WTC11 (cell line): Measurements from ENCODE around the gene ADNP2. TPM values are rescaled to one million over a fixed set of nuclear protein-coding genes. Genes with fewer than 3 reads are reported as not detected.

Experiments used
- ATAC-seq: fragments of 200-7000 bp; cut with Tn5 transposase; 2 replicates; pipeline ENCODE4 v1.10.0; 2021; ENCODE audit warnings: mild to moderate bottlenecking, moderate library complexity
- CTCF ChIA-PET: fragments of 300-600 bp; sonication (Branson Sonifier 250); formaldehyde crosslinking; loops from one replicate; lab custom pipeline; 2021; ENCODE audit warnings: antibody characterized with exemption; lab: Charles Lee
- POLR2A ChIA-PET: fragments of 350-600 bp; sonication (Branson Sonifier 250); formaldehyde crosslinking; loops from one replicate; lab custom pipeline; 2021; ENCODE audit warnings: antibody characterized with exemption; lab: Charles Lee
- DNase-seq: peaks from one replicate; pipeline ENCODE4 v3.0.0; 2021; ENCODE audit warnings: low spot score
- H3K27ac Mint-ChIP-seq: 2 replicates; pipeline ENCODE4 v1.8.0; 2021; ENCODE audit warnings: mixed read lengths
- H3K27me3 Mint-ChIP-seq: 2 replicates; pipeline ENCODE4 v1.8.0; 2021; ENCODE audit warnings: low read depth, mild to moderate bottlenecking, moderate library complexity, mixed read lengths
- H3K36me3 Mint-ChIP-seq: 2 replicates; pipeline ENCODE4 v1.8.0; 2021; ENCODE audit warnings: mixed read lengths
- H3K4me1 Mint-ChIP-seq: 2 replicates; pipeline ENCODE4 v1.8.0; 2022; ENCODE audit warnings: mixed read lengths
- H3K4me3 Mint-ChIP-seq: 2 replicates; pipeline ENCODE4 v1.8.0; 2021; ENCODE audit warnings: mild to moderate bottlenecking, moderate library complexity, mixed read lengths
- H3K9me3 Mint-ChIP-seq: 2 replicates; pipeline ENCODE4 v1.8.0; 2021; ENCODE audit warnings: mixed read lengths
- AR ChIP-seq: fragments of 250-450 bp; sonication (Bioruptor Pico); IDR thresholded peaks from 2 replicates; pipeline ENCODE4 v1.9.0; 2021; ENCODE audit warnings: mild to moderate bottlenecking
- ATF2 ChIP-seq: sonication (generic); formaldehyde crosslinking; IDR thresholded peaks from 2 replicates; pipeline ENCODE4 v1.8.1; 2022; ENCODE audit warnings: low read depth, missing genetic modification reagents, borderline replicate concordance
- CBFB ChIP-seq: sonication (generic); formaldehyde crosslinking; IDR thresholded peaks from 2 replicates; pipeline ENCODE4 v1.8.1; 2022; ENCODE audit warnings: mild to moderate bottlenecking, low read depth, missing genetic modification reagents
- CTCF ChIP-seq: fragments of 200-600 bp; IDR thresholded peaks from 2 replicates; pipeline ENCODE4 v1.8.0; 2022; ENCODE audit warnings: antibody characterized with exemption
- FOXP1 ChIP-seq: sonication (generic); formaldehyde crosslinking; IDR thresholded peaks from 2 replicates; pipeline ENCODE4 v1.8.0; 2022; ENCODE audit warnings: missing genetic modification reagents, mild to moderate bottlenecking, moderate library complexity, borderline replicate concordance
- GRHL2 ChIP-seq: fragments of 250-450 bp; sonication (Bioruptor Pico); IDR thresholded peaks from 2 replicates; pipeline ENCODE4 v1.8.0; 2022; ENCODE audit warnings: mild to moderate bottlenecking, moderate library complexity; ENCODE audit not compliant: insufficient replicate concordance, severe bottlenecking
- HMGA2 ChIP-seq: fragments of 250-450 bp; sonication (Bioruptor Pico); IDR thresholded peaks from 2 replicates; pipeline ENCODE4 v1.4.0; 2021; ENCODE audit warnings: mild to moderate bottlenecking, moderate library complexity
- HMGXB4 ChIP-seq: sonication (generic); formaldehyde crosslinking; IDR thresholded peaks from 2 replicates; pipeline ENCODE4 v1.8.1; 2023; ENCODE audit warnings: mild to moderate bottlenecking, moderate library complexity, missing genetic modification reagents
- IRF2 ChIP-seq: sonication (generic); formaldehyde crosslinking; IDR thresholded peaks from 2 replicates; pipeline ENCODE4 v1.8.0; 2022; ENCODE audit warnings: low read depth, missing genetic modification reagents, borderline replicate concordance
- JUN ChIP-seq: sonication (generic); formaldehyde crosslinking; IDR thresholded peaks from 2 replicates; pipeline ENCODE4 v1.8.0; 2023; ENCODE audit warnings: mild to moderate bottlenecking, missing genetic modification reagents
- OVOL2 ChIP-seq: fragments of 250-450 bp; sonication (Bioruptor Pico); IDR thresholded peaks from 2 replicates; pipeline ENCODE4 v1.9.0; 2021; ENCODE audit warnings: mild to moderate bottlenecking, borderline replicate concordance
- PRRX2 ChIP-seq: fragments of 250-450 bp; sonication (Bioruptor Pico); IDR thresholded peaks from 2 replicates; pipeline ENCODE4 v1.8.0; 2021; ENCODE audit warnings: mild to moderate bottlenecking
- STAT6 ChIP-seq: sonication (generic); formaldehyde crosslinking; conservative IDR thresholded peaks from 2 replicates; pipeline ENCODE4 v1.8.1; 2023; ENCODE audit warnings: mild to moderate bottlenecking, low read depth, missing genetic modification reagents, moderate library complexity
- ZNF263 ChIP-seq: sonication (generic); formaldehyde crosslinking; IDR thresholded peaks from 2 replicates; pipeline ENCODE4 v1.8.1; 2022; ENCODE audit warnings: low read depth, mild to moderate bottlenecking, moderate library complexity, missing genetic modification reagents
- ZNF317 ChIP-seq: sonication (generic); formaldehyde crosslinking; IDR thresholded peaks from 2 replicates; pipeline ENCODE4 v1.8.1; 2023; ENCODE audit warnings: low read depth, mild to moderate bottlenecking, moderate library complexity, missing genetic modification reagents, borderline replicate concordance
- ZNF423 ChIP-seq: fragments of 250-450 bp; sonication (Bioruptor Pico); IDR thresholded peaks from 2 replicates; pipeline ENCODE4 v2.1.2; 2022; ENCODE audit warnings: mild to moderate bottlenecking, moderate library complexity
- total RNA-seq: library from RNA; stranded (reverse); gene quantifications from 3 replicates; pipeline ENCODE4 v1.2.3, GENCODE V29; 2021
- TF ChIP-seq, protein P1 (sequence below): sonication (generic); formaldehyde crosslinking; IDR thresholded peaks from 2 replicates; pipeline ENCODE4 v1.8.1; 2022; ENCODE audit warnings: missing genetic modification reagents, borderline replicate concordance
- TF ChIP-seq, protein P2 (sequence below): sonication (generic); formaldehyde crosslinking; IDR thresholded peaks from 2 replicates; pipeline ENCODE4 v1.8.1; 2022; ENCODE audit warnings: mild to moderate bottlenecking, moderate library complexity, missing genetic modification reagents

ADNP2 gene
- total RNA-seq, 1 experiment from 2014 or later = 56.0 TPM

DNA sequence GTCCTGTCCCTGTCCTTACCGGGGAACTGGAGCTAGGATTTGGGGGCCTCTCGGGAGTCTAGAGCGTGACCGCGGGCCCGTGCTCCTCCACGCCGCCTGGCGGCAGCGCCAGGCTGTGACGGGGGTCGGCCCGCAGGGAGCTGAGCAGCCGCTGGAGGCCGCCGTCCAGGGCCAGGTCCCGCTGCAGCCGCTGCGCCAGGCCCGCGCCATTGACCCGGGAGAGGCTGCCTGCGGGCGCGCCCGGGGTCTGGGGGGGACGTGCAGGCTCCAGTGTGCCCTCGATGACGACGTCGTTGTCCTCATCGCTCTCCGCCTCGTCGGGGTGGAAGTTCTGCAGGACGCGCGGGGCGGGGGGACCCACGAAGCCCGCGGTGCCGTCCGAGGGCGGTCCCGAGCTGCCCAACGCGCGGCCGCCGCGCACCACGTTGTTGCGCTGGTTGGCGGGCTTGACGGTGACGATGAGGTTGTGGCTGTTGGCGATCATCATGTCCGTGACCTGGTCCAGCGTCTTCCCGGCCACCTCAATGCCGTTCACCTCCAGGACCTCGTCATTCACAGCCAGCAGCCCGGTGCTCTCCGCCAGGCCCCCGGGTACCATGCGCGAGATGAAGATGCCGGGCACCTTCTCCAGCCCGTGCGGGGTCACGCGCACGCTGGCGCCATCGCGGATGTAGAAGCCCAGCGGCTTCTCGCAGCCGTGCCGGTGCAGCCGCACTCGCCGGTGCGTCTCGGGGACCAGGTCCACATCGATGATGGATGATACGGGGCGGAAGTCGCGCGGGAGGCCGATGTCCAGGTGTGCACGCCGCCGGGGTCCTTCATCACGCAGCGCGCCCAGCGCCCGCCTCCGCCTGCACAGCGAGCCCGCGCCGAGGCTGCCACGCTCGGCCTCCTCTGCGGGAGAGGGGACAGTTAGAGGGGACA is 50.9 kb downstream of the ADNP2 start:
- Mint-ChIP-seq H3K27me3 (peaks cover 4% of the 10 kb centered on the region; the same call in 1 of the 2 replicates), H3K27ac (no peak overlapping the region), H3K36me3 (peaks cover 40% of the 10 kb centered on the region), H3K4me1 (no peaks in the 10 kb centered on the region; the same call in 1 of the 2 replicates), H3K4me3 (no peak overlapping the region), H3K9me3 (peaks cover 26% of the 10 kb centered on the region)
- TF ChIP-seq HMGA2 (CRISPR knock-in tag) = no peak
- peak; percentile 30; the same call in 1 of the 2 replicates for TF ChIP-seq CTCF
- POLR2A ChIA-PET = no interaction called here
- DNase-seq (peak; percentile 43), ATAC-seq (peak; percentile 76)
- CTCF ChIA-PET = interaction anchor here (0.6 to 4.2 kb wide), 19 partner anchors 8 to 326 kb away, joined by 3 to 24 read pairs (median 4); partner anchors contain the start of gene RBFA

DNA sequence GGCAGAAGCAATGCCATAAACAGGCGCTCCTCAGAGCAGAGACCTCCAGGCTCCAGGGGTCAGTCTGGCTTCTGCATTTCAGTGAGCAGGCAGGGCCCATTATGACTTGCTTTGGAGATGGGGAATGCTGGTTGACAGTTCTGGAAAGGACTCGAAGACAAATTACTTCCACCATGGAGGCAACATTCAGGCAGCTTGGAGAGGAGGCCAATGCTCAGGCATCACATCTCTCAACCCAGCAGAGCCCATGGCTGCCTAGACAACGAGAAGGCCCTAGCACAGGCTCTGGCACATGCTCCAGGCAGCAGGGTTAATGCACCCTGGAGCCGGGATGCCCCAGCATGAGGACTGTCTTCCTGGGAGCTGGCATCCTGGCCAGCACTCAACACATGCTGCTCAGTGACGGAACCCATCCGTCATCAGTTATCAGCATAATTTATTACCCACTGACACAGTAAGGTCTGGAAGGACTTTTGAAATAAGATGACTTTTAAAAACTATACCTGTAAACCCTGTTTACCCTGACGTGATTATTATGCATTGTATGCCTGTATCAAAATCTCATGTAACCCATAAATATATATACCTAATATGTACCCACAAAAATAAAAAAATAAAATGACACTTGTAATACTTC is 52.8 kb downstream of the ADNP2 start:
- Mint-ChIP-seq H3K4me1 (no peaks in the 10 kb centered on the region), H3K4me3 (no peak overlapping the region), H3K27ac (no peak overlapping the region), H3K36me3 (peaks cover 50% of the 10 kb centered on the region), H3K9me3 (peaks cover 42% of the 10 kb centered on the region), H3K27me3 (peaks cover 4% of the 10 kb centered on the region; the same call in 1 of the 2 replicates)
- no peak for ATAC-seq
- POLR2A ChIA-PET = no interaction called here
- no peak for DNase-seq
- CTCF ChIA-PET = no interaction called here
- no peak for TF ChIP-seq AR (CRISPR knock-in tag)
- TF ChIP-seq HMGA2 (CRISPR knock-in tag) = no peak
- TF ChIP-seq, protein P1, sequence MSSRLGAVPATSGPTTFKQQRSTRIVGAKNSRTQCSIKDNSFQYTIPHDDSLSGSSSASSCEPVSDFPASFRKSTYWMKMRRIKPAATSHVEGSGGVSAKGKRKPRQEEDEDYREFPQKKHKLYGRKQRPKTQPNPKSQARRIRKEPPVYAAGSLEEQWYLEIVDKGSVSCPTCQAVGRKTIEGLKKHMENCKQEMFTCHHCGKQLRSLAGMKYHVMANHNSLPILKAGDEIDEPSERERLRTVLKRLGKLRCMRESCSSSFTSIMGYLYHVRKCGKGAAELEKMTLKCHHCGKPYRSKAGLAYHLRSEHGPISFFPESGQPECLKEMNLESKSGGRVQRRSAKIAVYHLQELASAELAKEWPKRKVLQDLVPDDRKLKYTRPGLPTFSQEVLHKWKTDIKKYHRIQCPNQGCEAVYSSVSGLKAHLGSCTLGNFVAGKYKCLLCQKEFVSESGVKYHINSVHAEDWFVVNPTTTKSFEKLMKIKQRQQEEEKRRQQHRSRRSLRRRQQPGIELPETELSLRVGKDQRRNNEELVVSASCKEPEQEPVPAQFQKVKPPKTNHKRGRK (CRISPR knock-in tag) = no peak
- TF ChIP-seq STAT6 (CRISPR knock-in tag) = no peak
- TF ChIP-seq ATF2 (CRISPR knock-in tag) = no peak
- no peak for TF ChIP-seq IRF2 (CRISPR knock-in tag)
- no peak for TF ChIP-seq ZNF263
- no peak for TF ChIP-seq GRHL2 (CRISPR knock-in tag)
- TF ChIP-seq ZNF423 (CRISPR knock-in tag) = no peak
- TF ChIP-seq JUN (CRISPR knock-in tag) = no peak
- no peak for TF ChIP-seq CBFB (CRISPR knock-in tag)
- TF ChIP-seq ZNF317 = no peak
- no peak for TF ChIP-seq PRRX2
- no peak for TF ChIP-seq HMGXB4 (CRISPR knock-in tag)
- no peak for TF ChIP-seq FOXP1 (CRISPR knock-in tag)
- TF ChIP-seq, protein P2, sequence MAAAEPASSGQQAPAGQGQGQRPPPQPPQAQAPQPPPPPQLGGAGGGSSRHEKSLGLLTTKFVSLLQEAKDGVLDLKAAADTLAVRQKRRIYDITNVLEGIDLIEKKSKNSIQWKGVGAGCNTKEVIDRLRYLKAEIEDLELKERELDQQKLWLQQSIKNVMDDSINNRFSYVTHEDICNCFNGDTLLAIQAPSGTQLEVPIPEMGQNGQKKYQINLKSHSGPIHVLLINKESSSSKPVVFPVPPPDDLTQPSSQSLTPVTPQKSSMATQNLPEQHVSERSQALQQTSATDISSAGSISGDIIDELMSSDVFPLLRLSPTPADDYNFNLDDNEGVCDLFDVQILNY (CRISPR knock-in tag) = no peak
- TF ChIP-seq OVOL2 (CRISPR knock-in tag) = no peak
